Activated CD4-positive, CD25-positive, alpha-beta regulatory T cell treated with anti-CD3 and anti-CD28 coated beads, Interleukin-2, amount 50 U/mL, for 72 hours (primary cell): ENCODE data around the gene NIFK.
A peak's percentile ranks its signal among the peaks of the same experiment; 100 is the strongest.
"Not testable (repeated sequence)": the region's sequence is repeated elsewhere in the genome, so short reads cannot be mapped to it uniquely, and the experiment has no call there.

Source experiments
- DNase-seq: peaks from one replicate; pipeline ENCODE4 v3.0.0; 2021

Gene NIFK

DNA sequence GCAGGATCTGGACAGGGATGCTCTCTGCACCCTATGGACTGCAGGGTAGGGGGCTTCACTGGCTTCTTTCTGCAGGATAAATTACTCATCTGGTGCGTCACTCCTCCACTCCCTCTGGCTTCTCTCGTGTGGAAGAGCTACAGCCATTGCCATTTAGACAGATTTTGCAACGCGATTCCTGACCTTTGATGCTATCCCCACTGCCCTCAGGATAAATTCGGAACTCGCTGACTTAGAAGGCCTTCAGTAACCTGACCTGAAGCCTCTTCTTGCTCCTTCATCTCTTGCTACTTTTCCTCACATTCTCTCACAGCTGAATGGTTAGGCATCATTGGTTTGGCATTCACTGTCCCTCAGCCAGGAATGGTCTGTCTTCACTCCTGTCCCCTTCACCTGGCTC is 5.3 kb downstream of the NIFK start:
- DNase-seq, result no peak

DNA sequence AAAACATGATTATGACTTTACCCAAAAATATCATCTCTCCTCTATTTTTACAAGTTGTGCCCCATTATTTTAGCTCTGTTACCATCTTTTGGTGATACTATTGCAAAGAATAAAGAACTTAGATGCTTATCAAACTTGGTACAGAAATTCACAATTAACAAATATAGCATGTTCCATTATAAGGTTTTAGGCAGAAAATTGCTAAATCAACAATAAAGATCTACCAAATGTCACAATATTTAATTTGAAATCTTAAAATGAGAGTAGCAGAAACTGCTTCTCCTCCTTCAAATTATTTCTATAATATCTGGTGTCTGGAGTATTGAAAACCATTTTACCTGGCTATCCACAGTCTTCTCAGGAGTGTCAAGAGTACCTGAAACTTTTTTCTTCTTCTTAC is 8.7 kb downstream of the NIFK start:
- no peak for DNase-seq

DNA sequence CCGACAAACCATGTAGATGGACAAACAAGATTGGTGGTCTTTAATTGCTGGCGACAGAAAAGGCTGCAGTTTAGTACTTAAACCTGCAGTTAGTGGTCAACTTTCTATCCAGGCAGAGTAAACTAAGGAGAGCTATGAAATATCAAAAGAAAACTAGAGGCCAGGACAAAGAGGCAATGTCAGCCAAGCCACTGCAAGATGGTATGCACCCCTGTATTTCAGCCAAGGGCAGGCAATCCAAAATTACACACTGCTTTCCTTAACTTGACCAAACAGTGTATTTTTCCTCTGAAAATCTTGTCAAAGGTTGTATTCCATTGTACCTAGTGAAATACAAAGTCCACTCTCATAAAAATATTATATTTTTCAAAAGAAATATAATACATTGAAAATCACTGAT is 9.3 kb downstream of the NIFK start:
- no peak for DNase-seq

DNA sequence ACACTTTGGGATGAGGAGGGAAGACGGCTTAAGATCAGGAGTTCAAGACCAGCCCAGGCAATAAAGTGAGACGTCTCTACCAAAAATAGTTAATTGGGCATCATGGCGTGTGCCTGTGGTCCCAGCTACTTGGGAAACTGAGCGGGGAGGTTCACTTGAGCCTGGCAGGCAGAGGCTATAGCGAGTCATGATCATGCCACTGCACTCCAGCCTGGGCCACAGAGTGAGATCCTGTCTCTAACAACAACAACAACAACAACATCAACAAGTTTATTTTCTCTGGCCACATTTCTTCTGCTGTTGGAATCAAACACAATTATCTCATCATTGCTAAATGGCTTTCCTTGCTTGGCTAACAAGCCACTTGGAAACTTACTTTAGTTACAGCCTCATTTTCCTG is 13.4 kb downstream of the NIFK start:
- no peak for DNase-seq

DNA sequence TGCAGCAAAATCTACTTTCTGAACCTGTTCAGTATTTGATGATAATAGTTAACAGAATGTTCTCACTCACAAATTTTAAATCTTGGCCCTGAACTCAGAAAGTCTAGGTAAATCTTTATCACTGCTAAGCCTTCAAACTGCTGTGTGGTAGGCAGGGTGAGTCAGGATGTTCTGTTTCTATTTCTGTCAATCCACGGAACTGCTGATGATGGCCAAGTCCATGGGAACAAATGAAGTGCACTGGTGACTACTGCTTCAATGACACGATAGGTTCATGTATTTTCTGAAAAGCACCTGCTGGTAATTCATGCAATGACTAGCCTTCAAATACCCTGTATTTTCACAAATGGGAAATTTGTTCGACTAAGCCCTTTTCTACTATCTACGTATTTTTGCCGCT is 14.2 kb downstream of the NIFK start:
- DNase-seq, result no peak

DNA sequence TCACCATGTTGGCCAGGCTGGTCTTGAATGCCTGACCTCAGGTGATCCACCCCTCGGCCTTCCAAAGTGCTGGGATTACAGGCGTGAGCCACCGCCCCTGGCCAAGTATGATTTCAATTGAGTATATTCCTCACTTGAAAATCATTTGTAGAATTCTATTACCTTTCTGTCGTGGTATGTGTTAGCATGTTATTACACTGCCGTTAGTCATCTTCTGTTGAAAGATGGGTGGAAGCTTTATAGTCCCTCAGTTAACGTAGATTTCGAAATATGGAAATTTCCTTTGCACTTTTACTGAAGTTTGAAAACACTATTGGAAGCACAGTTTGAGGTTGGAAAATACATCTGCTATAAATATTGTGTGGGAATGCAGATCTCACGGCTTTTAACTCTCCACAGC is 14.7 kb downstream of the NIFK start:
- DNase-seq, result no peak

DNA sequence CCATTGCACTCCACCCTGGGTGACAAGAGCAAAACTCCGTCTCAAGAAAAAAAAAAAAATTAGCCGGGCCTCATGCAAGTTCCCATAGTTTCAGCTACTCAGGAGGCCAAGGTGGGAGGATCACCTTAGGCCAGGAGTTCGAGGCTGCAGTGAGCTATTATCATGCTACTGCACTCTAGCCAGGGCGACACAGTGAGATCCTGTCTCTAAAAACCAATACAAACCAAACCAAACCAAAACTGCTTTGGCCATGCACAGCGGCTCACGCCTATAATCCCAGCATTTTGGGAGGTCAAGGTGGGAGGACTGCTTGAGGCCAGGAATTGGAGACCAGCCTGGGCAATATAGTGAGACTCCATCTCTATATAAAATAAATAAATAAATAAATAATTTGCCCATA is 19.1 kb downstream of the NIFK start:
- DNase-seq, result no peak

DNA sequence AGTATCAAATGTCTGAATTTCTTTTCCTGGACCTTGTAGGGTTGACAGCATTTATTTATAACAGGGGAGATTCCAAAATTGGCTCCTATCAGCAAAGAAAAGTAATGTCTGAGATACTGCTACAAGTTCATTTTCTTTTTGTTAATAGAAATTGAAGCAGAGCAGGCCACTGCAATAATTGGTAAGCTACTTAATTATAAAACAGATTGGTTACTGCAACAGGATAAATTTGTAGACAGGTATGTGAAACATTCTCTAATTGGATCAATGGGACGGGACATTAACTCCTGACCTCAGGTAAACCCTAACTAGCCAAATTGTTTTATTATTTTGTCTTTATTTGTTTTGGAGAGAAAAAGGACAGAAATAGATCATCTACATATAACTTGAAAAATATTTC is 20.5 kb downstream of the NIFK start:
- DNase-seq, result no peak

DNA sequence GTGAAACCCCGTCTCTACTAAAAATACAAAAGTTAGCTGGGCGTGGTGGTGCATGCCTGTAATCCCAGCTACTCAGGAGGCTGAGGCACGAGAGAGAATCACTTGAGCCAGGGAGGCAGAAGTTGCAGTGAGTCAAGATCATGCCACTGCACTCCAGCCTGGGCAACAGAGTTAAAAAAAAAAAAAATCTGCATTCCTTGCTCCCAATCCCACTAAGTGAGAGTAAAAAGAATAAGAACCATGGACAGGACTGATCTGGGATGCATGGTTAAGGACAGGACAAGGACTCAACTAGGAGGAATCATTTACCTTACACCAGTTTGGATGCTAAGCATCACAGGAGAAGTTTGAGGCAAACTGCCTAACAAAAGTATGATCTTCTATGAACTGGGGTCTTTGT is 25.2 kb downstream of the NIFK start:
- not testable (repeated sequence) for DNase-seq

DNA sequence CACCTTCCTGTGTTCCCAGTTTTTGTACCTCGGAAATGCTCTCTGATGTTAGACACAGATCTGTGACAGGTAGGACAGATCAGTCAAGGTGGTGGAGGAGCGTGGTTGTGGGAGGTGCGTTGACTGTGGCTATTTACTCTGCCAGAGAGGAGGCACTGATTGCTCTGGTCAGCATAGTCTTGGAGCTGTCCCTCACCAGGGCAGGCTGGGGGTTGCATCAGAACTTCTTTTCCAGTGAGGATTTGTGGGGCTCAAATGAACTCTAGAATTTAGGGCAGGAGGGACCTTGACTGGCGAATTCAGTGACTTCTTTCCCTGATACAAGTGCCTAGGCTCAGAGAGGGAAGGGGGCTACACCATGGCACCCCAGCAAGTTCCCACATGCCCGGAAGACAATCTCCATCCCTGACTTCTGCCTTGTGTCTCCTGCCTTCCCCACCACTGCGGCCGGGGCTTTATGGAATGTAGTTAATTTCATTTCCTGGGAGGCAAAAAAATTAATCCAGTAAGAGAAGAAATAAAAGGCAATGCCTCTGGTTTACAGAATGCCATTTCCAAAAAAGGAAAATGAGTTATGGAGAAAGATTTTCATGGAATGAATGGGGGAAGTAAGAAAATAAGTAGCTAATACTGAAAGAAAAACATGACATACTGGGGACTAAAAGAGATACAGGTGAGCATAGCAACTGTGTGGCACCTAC is 26.1 kb downstream of the NIFK start:
- no peak for DNase-seq

DNA sequence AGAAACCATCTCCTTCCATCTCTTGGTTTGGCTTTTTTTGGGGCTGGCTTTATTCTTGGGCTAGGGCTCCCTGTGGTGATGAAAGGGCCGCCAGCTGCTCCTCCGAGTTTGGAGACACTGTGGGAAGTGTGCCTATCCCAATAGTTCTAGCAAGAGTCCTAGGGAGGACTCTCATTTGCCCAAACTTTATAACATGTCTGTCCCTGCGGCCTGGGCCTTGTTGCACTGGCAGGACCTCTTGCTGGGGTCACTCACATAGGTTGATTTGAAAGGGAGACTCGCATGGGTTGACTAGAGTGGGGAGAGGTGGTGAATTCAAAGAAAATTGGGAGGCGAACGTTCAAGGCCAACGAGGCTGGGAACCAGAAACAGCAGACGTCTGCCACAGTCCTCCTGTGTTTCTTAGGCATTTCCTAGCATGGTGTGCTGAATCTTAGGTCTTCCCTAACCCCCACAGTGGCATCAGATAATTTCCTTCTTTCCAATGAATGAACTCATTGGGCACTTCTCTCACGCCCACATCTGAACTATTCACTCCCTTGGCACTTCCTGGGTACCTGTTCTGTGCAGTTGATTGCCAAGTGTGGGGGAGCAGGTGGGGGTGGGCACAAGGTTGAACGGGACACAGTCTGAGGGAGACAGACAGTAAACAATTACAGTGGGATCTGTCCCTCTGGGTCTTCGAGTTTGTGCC is 26.8 kb downstream of the NIFK start:
- no peak for DNase-seq

DNA sequence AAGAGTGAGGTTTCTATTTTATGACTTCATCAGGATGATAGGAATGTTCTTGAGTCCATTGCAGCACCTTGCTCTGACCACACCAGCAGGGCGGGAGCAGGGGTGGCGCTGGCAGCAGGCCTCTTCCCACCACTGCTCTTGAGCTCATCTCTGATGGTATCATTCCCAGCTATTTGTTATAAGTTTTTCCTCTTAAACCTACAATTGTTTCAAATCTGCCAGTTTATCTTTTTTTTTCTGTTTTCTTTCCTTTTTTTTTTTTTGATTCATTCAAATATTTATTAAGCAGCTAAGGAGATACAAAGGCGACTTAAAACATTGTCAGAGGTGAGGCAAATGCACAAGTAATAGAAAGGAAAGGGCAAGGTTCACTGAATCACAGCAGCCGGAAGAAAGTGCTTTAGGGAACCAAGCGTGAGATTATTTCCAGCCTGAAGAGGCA is 28.7 kb downstream of the NIFK start:
- DNase-seq, result no peak

DNA sequence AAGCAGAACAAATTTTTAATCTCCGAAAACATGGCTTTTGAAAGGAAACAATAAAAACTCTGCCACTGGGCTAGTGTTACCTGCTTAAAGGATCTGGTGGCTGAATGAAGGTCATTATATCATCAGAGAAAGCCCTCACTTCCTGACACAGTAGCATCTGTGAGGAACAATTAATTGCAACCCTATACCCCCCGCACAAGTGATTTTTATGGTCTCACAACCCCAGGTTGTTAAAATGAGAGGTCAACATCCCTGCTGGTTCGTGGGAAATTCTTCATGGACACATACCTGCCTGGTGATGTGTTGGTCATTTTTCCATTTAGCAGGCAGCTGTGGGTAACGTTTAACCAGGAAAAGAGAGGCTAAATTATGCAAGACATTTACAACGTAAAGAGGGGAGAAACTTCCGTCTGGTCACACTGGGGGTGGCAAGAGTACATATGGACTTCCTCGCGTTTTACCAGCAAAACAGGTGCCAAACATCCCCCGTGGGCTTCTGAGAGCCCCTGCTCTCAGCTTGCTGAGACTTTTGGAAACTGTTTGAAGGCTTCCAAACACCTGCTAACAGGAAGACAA is 29.2 kb downstream of the NIFK start:
- no peak for DNase-seq

DNA sequence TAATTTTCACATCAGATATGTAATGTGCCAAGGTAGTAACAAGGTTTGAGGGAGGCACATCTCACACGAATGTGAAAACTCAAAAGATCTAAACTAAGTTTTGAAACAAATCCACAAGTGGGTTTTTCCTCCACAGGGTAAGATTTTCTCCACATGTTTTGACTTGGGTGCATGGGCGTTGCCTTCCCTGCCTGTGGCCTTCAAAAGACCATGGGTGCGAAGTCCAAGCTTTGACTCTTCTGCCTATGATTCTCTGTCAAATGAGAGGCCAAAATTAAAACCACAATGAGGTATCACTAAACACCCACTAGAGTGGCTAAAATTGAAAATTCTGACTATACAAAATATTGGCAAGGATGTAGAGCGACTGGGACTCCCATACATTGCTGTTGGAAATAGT is 30.7 kb downstream of the NIFK start:
- DNase-seq, result no peak

DNA sequence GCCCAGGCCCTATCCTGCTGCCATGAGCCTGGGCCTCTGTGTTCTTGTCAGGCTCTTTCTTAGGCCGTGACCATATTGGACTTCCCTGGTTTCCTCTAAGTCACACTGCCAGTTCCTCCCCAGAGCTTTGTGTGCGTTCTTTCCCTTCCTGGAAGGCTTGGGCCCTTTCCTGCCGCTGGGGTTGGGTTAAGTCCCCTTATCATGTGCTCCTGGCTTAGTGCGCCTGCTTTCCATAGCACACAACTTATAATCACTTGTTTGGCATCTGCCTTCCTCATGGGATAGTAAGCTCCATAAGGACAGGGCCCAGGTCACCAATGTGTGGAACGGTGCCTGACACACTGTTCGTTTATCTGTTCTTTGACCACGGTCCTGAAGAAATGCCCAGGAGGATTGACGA is 31.3 kb downstream of the NIFK start:
- DNase-seq, result no peak

DNA sequence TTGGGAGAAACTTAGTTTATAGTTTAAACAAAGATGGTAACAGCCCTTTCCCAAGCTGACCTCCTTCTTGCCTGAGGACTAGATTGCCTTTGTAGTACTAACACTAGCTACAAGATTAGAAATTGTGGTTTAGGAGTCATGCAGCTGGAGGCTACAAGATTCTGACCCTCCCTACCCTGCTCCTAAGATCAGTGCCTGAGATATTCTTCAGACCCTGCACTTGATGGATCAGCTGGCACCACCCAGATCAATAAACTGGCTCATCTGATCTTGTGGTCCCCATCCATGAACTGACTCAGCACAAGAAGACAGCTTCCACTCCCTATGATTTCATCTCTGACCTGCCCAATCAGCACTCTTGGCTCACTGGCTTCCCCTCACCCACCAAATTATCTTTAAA is 34.9 kb downstream of the NIFK start:
- not testable (repeated sequence) for DNase-seq

DNA sequence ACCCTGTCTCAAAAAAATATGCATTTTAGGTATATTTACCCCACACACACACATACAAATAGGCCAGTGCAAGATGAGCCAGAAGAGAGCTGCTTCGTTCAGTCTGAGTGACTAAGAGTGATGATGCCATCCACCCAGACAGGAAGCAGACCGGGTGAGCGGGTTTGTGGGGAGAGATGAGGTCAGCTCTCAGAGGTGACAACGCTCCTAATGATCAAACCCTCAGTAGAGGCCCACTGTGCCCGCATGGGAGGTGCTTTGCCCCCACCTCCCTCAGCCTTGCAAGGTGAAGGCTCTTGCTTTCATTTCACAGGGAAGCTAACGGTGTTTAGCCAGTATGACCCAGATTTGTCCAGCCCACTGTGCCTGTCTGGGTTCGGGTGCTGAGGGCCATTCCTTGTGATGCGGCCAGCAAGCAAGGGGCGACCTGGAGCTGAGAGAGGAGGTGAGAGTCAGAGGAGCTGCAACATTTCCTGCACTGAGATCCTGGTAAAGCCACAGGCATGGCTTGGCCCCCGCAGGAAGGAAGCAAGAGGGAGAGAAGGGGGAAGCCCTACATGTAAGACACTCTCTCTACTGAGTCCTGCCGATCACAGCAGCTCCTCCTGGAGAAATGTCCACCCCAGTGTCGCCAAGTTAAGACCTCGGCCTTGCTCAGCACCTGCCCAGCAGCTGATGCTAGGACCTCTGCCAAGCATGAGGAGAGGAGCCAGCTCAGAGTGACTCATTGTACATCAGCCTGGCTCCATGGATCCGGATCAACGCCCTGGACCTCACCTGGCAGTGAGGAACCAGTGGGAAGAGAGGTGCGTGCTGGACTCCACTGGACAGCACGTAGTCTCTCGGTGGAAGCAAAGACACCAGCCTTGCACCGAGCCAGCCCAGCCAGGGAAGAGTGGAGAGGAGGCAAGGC is 37.0 kb downstream of the NIFK start:
- peak; percentile 72 for DNase-seq

DNA sequence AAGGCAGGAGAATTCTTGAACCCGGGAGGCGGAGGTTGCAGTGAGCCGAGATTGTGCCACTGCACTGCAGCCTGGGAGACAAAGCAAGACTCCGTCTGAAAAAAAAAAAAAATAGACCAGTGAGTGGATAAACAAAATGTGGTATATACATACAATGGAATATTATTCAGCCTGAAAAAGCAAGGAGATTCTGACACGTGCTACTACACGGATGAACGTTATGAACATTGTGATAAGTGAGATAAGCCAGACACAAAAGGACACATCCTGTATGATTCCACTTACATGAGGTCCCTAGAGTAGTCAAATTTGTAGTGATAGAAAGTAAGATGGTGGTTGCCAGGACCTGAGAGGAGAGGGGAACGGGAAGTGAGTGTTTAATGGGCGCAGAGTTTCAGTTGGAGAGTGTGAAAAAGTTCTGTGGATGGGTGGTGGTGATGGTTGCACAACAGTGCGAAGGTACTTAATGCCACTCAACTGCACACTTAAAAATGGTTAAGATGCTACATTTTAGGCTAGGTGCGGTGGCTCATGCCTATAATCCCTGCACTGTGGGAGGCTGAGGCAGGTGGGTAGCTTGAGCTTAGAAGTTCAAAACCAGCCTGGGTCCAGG is 38.3 kb downstream of the NIFK start:
- DNase-seq, result no peak

DNA sequence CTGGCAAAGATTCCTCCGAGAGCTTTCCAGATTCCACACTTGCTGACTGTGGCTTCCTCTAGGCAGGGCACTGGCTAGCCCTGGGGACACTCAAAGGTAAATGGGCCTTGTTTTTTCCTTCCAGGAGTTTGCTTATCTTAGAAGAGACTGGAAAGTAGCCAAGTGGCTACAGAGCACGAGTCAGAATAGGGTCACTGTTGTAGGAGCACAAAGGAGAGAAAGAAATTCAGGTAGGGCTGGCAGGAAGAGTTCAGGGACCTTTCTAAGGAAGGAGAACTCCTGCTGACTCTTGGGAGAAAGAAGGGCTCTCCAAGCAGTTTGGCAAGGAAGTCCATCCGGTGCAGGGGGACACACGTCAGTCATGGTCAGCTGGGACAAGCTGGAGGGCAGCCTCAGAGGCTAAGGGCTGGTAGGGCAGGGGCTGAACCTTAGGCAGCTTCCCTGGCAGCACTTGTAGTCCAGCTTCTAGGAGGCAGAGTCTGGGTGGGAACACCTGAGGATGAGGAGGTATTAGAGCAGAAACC is 39.5 kb downstream of the NIFK start:
- DNase-seq, result no peak

DNA sequence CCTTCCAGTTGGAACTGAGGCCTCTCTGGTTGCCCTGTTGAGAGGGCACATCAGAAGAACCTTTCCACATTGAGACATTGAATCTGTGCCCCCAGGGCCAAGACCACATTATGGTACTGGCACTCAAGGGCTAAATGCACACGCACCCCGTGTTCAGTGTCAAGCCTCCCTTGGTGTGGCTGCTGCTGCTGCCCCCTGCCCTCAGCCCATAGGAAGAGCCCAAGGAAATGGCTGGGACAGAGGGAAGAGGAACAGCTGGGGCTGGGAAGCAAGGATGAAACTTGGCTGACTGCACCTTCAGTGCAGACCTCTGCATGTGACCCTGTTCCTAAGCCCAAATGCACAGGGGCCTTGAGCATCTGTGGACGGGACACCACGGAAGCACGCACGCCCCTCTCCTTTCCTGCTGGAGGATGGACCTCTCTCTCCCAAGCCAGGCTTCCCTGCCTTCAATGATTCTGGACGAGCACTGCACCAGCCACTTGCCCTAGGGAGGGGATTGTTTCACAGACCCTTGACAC is 40.2 kb downstream of the NIFK start:
- DNase-seq, result no peak

DNA sequence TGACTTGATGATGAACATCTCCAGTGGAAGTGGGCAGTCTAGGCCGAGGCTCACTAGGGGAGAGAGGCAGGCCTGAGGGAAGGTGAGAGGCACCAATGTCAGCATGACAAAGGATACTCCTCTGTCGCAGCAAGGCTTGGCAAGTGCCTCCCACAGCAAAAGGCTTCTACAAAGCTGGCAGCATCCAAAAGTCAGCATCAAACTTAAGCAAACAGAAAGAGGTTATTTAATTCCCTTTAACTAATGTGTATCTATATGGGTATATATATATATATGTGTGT is 41.6 kb downstream of the NIFK start:
- DNase-seq, result no peak

DNA sequence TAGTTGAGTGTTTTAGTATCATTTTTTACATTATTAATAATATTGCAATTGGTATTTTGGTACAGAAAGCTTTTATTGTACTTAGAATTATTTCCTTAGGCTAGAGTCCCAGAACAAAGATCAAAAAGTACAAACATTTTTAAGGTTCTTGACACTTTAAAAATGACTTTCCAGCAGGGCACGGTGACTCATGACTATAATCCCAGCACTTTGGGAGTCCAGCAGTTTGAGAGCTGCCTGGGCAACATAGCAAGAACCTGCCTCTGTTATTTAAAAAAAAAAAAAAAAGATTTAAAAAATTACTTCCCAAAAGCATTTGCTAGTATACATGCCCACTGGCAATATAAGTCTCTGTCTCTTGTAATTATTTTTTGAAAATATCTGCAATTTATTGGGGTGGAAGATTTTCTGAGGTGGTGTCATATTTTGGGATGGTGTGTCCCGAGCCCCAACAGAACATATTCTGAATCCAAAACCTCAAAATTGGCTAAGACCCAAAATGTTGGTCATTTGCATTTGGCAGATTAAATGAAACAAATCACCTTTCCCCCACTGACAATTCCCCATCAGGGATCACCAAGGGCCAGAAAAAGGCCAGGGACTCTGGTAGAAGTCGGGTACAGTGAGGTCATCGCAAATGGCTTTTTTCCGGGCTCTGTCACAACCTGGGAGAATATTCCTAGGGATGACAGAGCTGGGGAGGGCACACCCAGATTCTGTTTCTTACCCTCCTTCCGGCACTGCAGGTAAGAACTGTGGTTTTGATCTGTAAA is 42.1 kb downstream of the NIFK start:
- no peak for DNase-seq
